ENCODE measurements around the gene ANKRD52.
"Not testable (repeated sequence)": the region's sequence is repeated elsewhere in the genome, so short reads cannot be mapped to it uniquely, and the experiment has no call there.

Gene ANKRD52

DNA sequence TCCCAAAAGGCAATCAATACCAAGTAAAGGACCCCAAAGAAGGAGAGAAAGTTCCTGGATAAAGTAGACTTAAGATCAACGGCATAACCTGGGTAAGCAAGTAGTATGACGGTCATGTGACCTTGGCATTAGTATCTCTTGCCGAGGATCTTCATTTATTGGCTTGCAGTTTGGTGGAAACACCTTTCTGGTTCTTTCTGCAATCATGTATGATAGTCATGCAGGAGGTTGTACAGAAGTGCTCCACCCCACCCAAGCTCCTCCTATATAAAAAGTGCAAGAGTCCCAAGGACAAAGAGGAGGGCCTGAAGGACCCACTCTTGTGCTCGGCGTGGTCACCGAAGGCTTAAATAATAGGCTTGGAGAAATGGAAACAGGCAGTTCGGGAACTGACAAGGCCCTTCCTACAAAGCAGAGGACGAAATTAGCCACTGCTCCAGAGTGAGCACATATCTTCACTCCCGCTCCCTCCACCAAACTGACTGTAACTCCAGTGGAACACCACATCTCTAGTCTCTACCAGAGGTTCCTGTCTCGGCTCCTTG is 41.2 kb upstream of the ANKRD52 start:
- TF ChIP-seq, protein P1, sequence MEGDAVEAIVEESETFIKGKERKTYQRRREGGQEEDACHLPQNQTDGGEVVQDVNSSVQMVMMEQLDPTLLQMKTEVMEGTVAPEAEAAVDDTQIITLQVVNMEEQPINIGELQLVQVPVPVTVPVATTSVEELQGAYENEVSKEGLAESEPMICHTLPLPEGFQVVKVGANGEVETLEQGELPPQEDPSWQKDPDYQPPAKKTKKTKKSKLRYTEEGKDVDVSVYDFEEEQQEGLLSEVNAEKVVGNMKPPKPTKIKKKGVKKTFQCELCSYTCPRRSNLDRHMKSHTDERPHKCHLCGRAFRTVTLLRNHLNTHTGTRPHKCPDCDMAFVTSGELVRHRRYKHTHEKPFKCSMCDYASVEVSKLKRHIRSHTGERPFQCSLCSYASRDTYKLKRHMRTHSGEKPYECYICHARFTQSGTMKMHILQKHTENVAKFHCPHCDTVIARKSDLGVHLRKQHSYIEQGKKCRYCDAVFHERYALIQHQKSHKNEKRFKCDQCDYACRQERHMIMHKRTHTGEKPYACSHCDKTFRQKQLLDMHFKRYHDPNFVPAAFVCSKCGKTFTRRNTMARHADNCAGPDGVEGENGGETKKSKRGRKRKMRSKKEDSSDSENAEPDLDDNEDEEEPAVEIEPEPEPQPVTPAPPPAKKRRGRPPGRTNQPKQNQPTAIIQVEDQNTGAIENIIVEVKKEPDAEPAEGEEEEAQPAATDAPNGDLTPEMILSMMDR (IDR thresholded peaks at IDR 0.05; ENCODE audit: extremely low read depth, missing control alignments): no peak
- DNase-seq (ENCODE audit: low spot score): no peak

DNA sequence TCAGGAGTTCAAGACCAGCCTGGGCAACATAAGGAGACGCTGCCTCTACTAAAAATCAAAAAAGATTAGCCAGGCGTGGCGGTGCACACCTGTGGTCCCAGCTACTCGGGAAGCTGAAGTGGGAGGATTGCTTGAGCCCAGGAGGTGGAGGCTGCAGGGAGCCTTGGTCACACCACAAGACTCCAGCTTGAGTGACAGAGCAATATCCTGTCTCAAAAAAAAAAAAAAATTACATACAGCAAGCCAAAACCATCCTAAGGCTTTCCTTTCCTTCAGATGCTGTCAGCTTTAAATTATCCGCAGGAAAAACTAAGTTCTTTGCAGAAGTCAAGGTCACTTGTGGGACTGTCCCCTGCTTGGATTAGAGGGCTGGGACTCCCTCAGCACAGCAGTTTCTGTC is 40.6 kb upstream of the ANKRD52 start:
- TF ChIP-seq, protein P1 (IDR thresholded peaks at IDR 0.05; ENCODE audit: extremely low read depth, missing control alignments): no peak
- DNase-seq (ENCODE audit: low spot score): no peak

DNA sequence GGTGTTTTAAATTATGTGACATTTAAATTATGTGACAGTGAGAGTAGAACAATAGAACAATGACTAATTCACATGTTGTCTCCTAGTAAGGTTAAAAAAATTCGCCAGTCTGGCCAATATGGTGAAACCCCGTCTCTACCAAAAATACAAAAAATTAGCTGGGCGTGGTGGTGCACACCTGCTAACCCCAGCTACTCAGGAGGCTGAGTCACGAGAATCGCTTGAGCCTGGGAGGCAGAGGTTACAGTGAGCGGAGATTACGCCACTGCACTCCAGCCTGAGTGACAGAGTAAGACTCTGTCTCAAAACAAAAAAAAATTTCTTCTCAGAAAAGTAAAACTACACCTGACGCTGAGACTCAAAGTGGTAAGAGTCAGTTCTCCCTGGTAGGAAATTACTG is 39.2 kb upstream of the ANKRD52 start:
- TF ChIP-seq, protein P1 (IDR thresholded peaks at IDR 0.05; ENCODE audit: extremely low read depth, missing control alignments): no peak
- DNase-seq (ENCODE audit: low spot score): no peak

DNA sequence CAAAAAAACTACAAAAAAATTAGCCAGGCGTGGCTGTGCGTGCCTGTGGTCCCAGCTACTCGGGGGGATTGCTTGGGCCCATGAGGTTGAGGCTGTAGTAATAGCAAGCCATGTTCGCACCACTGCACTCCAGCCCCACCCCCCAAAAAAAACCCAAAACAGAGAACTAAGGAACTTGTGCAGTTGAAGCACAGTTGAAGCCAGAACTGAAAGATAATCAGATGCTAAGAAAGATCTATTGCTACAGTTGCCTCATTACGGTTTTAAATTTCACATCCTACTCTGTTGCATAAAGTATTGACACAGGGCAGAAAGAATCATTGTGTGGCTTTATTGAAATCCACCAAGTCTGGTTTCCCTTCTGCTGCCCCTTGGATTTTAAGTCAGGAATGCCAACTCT is 38.1 kb upstream of the ANKRD52 start:
- DNase-seq (ENCODE audit: low spot score): no peak
- TF ChIP-seq, protein P1 (IDR thresholded peaks at IDR 0.05; ENCODE audit: extremely low read depth, missing control alignments): no peak

DNA sequence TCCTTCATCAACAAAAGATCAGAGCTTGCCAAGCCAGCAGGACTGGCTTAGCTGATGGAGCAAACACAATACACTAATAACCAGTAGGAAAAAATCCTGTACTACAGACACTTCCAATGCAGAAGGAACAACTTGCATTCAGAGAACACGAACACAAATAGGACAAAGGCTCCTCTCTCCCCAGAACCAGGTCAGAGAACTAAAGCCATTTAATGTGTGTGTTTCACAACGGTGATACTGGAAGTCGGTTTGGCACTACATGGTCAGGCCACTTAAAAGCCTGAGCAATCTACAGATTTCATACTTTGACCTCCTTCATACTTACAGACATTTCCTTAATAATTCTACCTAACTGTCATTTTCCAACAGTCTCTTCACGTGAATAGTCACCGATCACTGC is 35.6 kb upstream of the ANKRD52 start:
- DNase-seq (ENCODE audit: low spot score): no peak
- TF ChIP-seq, protein P1 (IDR thresholded peaks at IDR 0.05; ENCODE audit: extremely low read depth, missing control alignments): no peak

DNA sequence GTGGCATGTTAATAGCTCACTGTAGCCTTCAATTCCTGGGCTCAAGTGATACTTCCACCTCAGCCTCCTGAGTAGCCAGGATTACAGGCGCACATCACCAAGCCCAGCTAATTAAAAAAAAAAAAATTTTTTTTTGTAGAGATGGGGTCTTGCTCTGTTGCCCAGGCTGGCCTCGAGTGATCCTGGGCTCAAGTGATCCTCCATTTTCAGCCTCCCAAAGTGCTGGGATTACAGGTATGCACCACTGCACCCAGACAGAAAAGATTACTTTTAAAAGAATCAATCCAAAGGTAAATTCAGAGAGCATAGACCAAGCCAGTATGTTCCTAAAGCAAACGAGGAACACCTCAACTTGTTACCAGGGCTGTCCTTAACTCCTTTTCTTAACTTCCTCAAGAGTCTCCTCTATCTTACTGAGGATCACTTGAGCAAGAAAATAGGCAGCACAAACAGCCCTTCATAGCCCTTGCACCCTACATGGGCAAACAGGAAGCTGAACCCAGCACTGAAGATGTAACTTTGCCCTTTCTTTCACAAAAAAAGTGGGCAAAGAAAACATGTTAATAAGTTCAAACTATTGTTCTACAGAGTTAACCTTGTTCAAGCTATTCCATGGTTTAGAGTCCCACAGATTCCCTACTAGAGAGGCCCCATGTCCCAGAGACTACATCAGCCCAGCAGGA is 30.7 kb upstream of the ANKRD52 start:
- no peak for DNase-seq (ENCODE audit: low spot score)
- TF ChIP-seq, protein P1 (IDR thresholded peaks at IDR 0.05; ENCODE audit: extremely low read depth, missing control alignments): no peak

DNA sequence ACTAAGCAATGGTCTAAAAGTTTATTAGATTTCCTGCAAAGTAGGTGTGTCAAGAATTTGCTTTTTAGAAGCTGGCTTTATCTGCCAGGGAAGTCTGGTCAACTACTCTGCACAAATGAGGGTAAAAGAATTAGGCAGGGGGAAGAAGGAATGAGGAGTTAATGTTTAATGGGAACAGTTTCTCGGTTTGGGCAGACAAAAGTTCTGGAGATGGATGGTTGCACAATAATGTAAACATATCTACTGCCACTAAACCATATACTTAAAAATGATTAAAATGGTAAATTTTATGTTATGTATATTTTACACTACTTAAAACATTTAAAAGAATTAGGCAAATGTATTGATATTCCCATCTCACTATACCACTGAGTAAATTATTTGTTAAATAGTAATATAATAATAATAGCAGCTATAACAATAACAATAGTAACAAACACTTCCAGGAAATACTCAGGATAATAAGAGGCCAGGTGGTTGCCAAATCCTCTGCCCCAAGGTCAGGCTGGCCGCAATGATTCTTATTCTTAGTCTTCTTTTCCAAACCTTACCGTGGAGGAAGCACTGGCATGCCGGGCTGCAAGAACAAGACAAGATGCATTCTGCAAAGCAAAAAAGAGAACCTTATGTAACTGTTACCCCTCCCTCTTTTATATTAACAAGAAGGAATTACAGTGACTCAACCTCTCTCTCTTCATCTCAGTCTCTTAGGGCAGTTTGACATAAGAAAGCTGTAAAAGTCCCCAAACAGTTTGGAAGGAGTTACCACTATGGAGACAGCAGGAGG is 28.1 kb upstream of the ANKRD52 start:
- DNase-seq (ENCODE audit: low spot score): no peak
- TF ChIP-seq, protein P1 (IDR thresholded peaks at IDR 0.05; ENCODE audit: extremely low read depth, missing control alignments): no peak

DNA sequence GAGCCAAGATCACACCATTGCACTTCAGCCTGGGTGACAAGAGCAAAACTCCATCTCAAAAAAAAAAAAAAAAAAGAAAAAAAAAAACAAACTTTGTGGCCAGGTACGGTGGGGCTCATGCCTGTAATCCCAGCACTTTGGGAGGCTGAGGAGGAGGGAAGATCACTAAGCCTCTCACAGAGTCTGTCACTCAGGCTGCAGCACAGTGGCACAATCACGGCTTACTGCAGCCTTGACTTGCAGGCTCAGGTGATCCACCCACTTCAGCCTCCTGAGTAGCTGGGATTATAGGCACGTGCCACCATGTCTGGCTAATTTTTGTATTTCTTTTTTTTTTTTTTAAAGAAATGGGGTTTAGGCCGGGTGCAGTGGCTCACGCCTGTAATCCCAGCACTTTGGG is 26.1 kb upstream of the ANKRD52 start:
- not testable (repeated sequence) for DNase-seq (ENCODE audit: low spot score)
